Measurements from ENCODE around the gene ADAMTS3. TPM values are rescaled to one million over a fixed set of nuclear protein-coding genes. Genes with fewer than 3 reads are reported as not detected.

Gene ADAMTS3
- total and polyA plus RNA-seq, 9 of the 15 experiments (the other 6 are each of a cell fraction or from before 2014, with no cell fraction given): 4.0 to 18.0 (median 12.1) TPM

GRCh38 chr4:72473434-72473900 lies 95.6 kb downstream of the ADAMTS3 start (continued):
- TF ChIP-seq POU5F1 (IDR thresholded peaks at IDR 0.05; ENCODE audit: borderline replicate concordance, low read depth, low read length, partially characterized antibody) (no peak), ARID3B (CRISPR knock-in tag; IDR thresholded peaks at IDR 0.05; ENCODE audit: borderline replicate concordance) (no peak), SRSF9 (IDR thresholded peaks at IDR 0.05; ENCODE audit: borderline replicate concordance, low read depth, low read length) (no peak), ZBTB5 (IDR thresholded peaks at IDR 0.05) (no peak), SMARCA4 (IDR thresholded peaks at IDR 0.05) (peak; percentile 76; the same call in 1 of the 2 replicates), JUND (IDR thresholded peaks at IDR 0.05; ENCODE audit: borderline replicate concordance, low read depth, low read length) (peak; percentile 91), JUND (tag; IDR thresholded peaks at IDR 0.05; ENCODE audit: borderline replicate concordance, low read depth, low read length) (peak; percentile 92; the same call in 2 of the 3 replicates), ATF4 (CRISPR knock-in tag; IDR thresholded peaks at IDR 0.05) (no peak), CSDE1 (IDR thresholded peaks at IDR 0.05) (0 out of 4 replicates have a peak, but pooled peaks of 1 of the 2 experiments have one; percentile 69), GTF2F1 (IDR thresholded peaks at IDR 0.05; ENCODE audit: low read depth, low read length) (no peak), MYC (IDR thresholded peaks at IDR 0.05; ENCODE audit: low read depth, low read length) (no peak), MYC (CRISPR knock-in tag; IDR thresholded peaks at IDR 0.05; ENCODE audit: borderline replicate concordance, low read depth) (no peak), RB1 (IDR thresholded peaks at IDR 0.05; ENCODE audit: low read depth) (no peak), RNF2 (IDR thresholded peaks at IDR 0.05) (no peak), SIX5 (IDR thresholded peaks at IDR 0.05; ENCODE audit: borderline replicate concordance in 1 of 2, insufficient read depth in 1 of 2, low read depth in 1 of 2, low read length in 2 of 2) (no peak)

Measured in K562 (cell line).